Measurements from ENCODE around the gene SEMA3F. TPM values are rescaled to one million over a fixed set of nuclear protein-coding genes. Genes with fewer than 3 reads are reported as not detected.

The SEMA3F gene
- total and polyA plus RNA-seq, 2 donors (not counting 3 experiments of a cell fraction or from before 2014, with no cell fraction given): 65.8 to 99.1 TPM

- POLR2A ChIA-PET: no interaction called here
- H3K79me2 ChIP-seq (ENCODE audit: control insufficient read depth, insufficient read depth, low read length): no peaks in the 10 kb centered on the region
Observed at GRCh38 chr3:50203809-50204803, 49.0 kb downstream of the SEMA3F start.

More at GRCh38 chr3:50203809-50204803, 49.0 kb downstream of the SEMA3F start:
- FAIRE-seq (no peak), DNase-seq (ENCODE audit: low read depth, low spot score) (no peak)
- Histone ChIP-seq H3K27me3 (ENCODE audit: control insufficient read depth in 2 of 2, insufficient read depth in 2 of 2, low read length in 2 of 2) (peaks cover 18% of the 10 kb centered on the region in 2 experiments), H3K4me2 (ENCODE audit: insufficient read depth, low read length) (no peak overlapping the region), H3K36me3 (ENCODE audit: control insufficient read depth in 2 of 2, extremely low read depth in 1 of 2, insufficient read depth in 2 of 2, low read length in 2 of 2) (no peaks in the 10 kb centered on the region), H4K20me1 (replicated peaks; ENCODE audit: control insufficient read depth, extremely low read depth, insufficient read depth, low read length) (no peaks in the 10 kb centered on the region), H3K9me1 (replicated peaks; ENCODE audit: control insufficient read depth, extremely low read depth, insufficient read depth, low read length) (no peaks in the 10 kb centered on the region), H3K4me3 (replicated peaks in 1 of 3; ENCODE audit: insufficient read depth in 1 of 3, low read depth in 1 of 3, low read length in 3 of 3) (no peak overlapping the region), H2AFZ (ENCODE audit: low read depth, low read length) (no peak overlapping the region), H3K9me3 (replicated peaks; ENCODE audit: control insufficient read depth, insufficient read depth, low read length) (no peaks in the 10 kb centered on the region), H3K27ac (ENCODE audit: insufficient read depth, low read depth, low read length) (no peak overlapping the region), H3K9ac (replicated peaks; ENCODE audit: extremely low read depth, insufficient read depth, low read length) (no peak overlapping the region), H3K4me1 (ENCODE audit: control insufficient read depth, extremely low read depth, insufficient read depth, low read length) (peaks cover 3% of the 10 kb centered on the region)
- no TSS peak for BruUV-seq (replicated peaks)
- intact Hi-C loops (cut with micrococcal nuclease) (no loop called here), dilution Hi-C loops (cut with MboI; ENCODE audit: extremely low pct_ligation_motif_present, low sequenced_read_pairs) (no loop called here)
- TF ChIP-seq EZH2 (IDR thresholded peaks at IDR 0.05; ENCODE audit: borderline replicate concordance, low read depth, low read length, severe bottlenecking) (no peak), JUN (IDR thresholded peaks at IDR 0.05; ENCODE audit: borderline replicate concordance, insufficient read depth, insufficient read length, low read depth) (no peak), CTCF (IDR thresholded peaks at IDR 0.05; ENCODE audit: extremely low read depth in 1 of 2, insufficient read depth in 1 of 2, low read depth in 1 of 2, low read length in 2 of 2) (no peak), FOS (IDR thresholded peaks at IDR 0.05; ENCODE audit: borderline replicate concordance, insufficient read depth, low read length) (no peak), MYC (IDR thresholded peaks at IDR 0.05; ENCODE audit: low read depth, low read length) (no peak), POLR2AphosphoS5 (IDR thresholded peaks at IDR 0.05; ENCODE audit: insufficient read depth, low read depth, low read length) (no peak)
- CTCF ChIA-PET: interaction anchor here (1.0 to 4.8 kb wide), 5 partner anchors 10 to 59 kb away, joined by 3 to 43 read pairs (median 4); no protein-coding TSS in a partner anchor

Measured in endothelial cell of umbilical vein (primary cell).